Neural progenitor cell (in vitro differentiated cells): ENCODE data around the gene TNNC1.

Experiments used
- EZH2 ChIP-seq: fragments of 200-600 bp; sonication (generic); IDR thresholded peaks from 2 replicates; pipeline ENCODE4 v1.6.1; 2017; ENCODE audit warnings: antibody characterized with exemption, mild to moderate bottlenecking, moderate library complexity
- EZH2phosphoT487 ChIP-seq: fragments of 200-600 bp; sonication (generic); IDR thresholded peaks from 2 replicates; pipeline ENCODE4 v1.6.1; 2017; ENCODE audit warnings: antibody characterized with exemption
- TF ChIP-seq, protein P1 (sequence below): fragments of 200-600 bp; sonication (generic); IDR thresholded peaks from 2 replicates; pipeline ENCODE4 v1.5.1; 2017; ENCODE audit warnings: antibody characterized with exemption, mild to moderate bottlenecking

DNA sequence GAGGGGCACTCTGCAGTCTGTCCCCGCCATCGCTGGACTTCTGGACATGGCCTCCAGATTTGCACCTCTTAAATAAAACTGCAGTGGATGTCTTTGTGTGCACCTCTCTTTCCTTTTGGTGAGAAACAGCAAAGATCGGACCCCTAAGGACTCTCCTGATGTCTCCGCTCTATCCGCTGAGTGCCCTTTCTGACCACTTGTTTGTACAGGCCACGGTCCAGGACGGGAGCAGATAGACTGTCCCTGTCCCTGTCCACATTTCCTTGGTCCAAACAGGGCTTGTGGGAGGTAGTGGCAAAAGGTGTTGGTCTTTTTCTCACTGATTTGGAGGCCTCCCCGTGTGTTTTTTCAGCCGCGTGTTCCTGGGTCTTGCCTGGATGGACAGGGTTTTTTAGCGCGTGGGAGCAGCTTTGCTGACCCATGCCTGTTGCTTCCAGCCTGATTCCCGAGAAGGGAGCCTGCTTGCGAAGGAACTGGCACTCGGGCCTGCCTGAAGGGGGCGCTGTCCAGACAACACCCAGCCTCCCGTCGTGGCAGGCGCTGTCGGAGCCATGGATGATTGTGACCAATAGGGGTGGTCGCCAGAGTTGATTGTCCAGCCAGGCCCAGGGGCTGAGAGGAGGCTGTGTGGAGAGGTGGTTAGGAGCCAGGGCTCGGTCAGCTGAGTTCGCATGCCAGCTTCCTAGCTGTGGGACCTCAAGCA is 28.1 kb upstream of the TNNC1 start:
- TF ChIP-seq, protein P1, sequence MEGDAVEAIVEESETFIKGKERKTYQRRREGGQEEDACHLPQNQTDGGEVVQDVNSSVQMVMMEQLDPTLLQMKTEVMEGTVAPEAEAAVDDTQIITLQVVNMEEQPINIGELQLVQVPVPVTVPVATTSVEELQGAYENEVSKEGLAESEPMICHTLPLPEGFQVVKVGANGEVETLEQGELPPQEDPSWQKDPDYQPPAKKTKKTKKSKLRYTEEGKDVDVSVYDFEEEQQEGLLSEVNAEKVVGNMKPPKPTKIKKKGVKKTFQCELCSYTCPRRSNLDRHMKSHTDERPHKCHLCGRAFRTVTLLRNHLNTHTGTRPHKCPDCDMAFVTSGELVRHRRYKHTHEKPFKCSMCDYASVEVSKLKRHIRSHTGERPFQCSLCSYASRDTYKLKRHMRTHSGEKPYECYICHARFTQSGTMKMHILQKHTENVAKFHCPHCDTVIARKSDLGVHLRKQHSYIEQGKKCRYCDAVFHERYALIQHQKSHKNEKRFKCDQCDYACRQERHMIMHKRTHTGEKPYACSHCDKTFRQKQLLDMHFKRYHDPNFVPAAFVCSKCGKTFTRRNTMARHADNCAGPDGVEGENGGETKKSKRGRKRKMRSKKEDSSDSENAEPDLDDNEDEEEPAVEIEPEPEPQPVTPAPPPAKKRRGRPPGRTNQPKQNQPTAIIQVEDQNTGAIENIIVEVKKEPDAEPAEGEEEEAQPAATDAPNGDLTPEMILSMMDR, result peak; percentile 77
- TF ChIP-seq EZH2phosphoT487 (no peak), EZH2 (no peak)
